ENCODE measurements around the gene ATP9B.

DNA sequence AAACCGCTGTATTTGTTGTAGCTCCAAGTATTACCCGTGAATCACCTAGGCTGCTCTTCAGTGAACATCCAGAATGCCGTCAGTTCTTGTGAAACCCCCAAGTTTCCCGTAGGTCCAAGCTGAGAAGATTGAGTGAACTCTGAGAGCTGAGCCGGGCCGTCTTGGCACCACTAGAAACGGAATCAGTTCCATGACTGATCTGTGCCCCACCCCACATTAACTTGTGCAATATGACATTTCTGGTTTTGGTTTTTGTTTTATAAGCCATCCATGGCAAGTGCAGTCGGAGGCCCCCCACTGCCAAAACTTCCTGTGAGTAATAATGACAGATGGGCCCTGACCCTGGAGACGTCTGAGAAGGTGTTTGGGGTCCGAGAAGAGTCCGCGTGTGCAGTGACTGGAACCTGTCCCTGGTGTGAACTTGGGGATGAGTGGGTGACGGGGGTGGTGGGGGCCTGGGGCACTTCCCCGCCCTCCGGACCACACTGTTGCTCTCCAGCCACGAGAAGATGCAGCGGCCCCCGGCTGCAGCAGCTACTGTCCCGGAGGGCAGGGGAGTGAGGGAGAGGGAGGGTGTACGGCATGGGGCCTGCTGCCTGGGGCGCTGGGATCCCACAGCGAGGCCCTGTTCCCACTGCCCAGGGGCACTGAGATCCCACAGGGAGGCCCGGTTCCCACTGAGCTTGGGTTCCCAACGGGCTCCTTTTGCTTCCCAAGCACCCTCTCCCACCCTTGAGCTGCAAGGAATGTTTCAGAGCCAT lies 353.0 kb downstream of the ATP9B start:
- TF ChIP-seq CTCF (conservative IDR thresholded peaks at IDR 0.05 in 1 of 2, IDR thresholded peaks at IDR 0.05 in 1 of 2; ENCODE audit: extremely low read depth in 1 of 2, insufficient read depth in 1 of 2, low read depth in 1 of 2, low read length in 2 of 2) (no peak), EZH2 (IDR thresholded peaks at IDR 0.05; ENCODE audit: borderline replicate concordance, low read length) (no peak)
